Occipital lobe (tissue), 2 donors: Measurements from ENCODE around the gene ZNF524. TPM values are rescaled to one million over a fixed set of nuclear protein-coding genes. Genes with fewer than 3 reads are reported as not detected.
A peak's percentile ranks its signal among the peaks of the same experiment; 100 is the strongest.

Experiments
- DNase-seq: peaks from one replicate; lab custom pipeline; 2025; lab: John Stamatoyannopoulos, UW
- total RNA-seq: library from RNA; depleted of rRNA; stranded (reverse); fragments of >200 nt; gene quantifications from one replicate; pipeline ENCODE4 v1.2.3, GENCODE V29; 2014

Gene ZNF524
- total RNA-seq, 1 donor from 2014 or later: 2.8 TPM

DNA sequence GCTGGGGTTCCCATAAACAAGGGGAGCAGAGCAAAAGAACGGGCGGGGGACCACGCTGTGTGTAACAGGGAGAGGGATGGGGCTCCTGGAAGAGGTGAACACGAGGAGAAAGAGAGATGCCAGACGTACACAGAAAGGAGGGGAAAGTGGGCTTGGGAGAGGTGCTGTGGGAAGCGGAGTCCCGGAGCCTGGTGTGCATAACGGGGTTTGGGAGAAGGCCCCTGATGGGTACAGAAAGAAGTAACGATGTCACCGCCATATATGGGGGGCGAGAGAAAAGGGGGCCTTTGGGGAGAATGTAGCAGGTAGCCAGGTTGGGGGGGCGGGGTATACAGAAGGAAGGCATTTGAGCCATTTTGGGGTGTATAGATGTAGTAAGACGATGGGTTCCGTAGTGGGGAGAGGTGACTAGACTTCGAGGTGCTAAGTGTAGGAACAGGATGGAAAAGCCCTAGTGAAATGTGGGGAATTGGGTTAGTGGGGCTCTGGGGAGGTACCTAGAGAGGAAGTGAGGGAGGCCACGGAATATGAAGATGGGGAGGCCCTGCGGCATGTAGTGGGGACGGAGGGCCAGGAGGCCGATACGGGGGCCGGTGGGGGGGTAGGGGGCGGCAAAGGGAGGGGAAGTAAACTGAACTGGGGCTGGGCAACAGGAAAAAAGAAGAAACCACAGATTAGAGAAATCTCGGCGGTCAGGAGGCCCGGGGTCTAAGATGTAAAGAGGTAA is 41.5 kb downstream of the ZNF524 start:
- no peak for DNase-seq

DNA sequence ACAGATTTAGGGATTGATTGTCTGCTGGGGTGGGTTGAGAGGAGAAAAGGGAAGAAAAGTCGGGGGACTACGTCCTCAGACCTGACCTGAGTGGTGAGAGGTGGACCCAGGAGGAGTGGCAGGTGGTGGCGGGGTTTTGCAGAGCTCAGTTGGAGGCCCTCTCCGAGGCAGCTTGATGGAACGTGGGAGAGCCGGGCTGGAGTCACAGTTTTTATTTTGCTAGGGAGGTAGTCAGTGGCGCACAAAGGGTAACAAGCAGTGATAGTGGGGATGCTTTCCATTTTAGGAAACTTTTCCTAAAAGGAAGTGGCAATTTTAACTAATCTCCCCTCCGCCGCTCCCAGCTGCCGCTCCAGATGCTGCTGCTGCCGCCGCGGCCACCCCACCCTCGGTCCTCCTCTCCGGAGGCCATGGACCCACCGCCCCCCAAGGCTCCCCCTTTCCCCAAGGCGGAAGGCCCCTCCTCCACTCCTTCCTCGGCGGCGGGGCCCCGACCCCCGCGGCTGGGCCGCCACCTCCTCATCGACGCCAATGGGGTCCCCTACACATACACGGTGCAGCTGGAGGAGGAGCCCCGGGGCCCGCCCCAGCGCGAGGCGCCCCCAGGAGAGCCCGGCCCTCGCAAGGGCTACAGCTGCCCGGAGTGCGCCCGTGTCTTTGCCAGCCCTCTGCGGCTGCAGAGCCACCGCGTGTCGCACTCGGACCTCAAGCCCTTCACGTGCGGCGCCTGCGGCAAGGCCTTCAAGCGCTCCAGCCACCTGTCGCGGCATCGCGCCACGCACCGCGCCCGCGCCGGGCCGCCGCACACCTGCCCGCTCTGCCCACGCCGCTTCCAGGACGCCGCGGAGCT is 42.3 kb downstream of the ZNF524 start:
- DNase-seq: no peak

DNA sequence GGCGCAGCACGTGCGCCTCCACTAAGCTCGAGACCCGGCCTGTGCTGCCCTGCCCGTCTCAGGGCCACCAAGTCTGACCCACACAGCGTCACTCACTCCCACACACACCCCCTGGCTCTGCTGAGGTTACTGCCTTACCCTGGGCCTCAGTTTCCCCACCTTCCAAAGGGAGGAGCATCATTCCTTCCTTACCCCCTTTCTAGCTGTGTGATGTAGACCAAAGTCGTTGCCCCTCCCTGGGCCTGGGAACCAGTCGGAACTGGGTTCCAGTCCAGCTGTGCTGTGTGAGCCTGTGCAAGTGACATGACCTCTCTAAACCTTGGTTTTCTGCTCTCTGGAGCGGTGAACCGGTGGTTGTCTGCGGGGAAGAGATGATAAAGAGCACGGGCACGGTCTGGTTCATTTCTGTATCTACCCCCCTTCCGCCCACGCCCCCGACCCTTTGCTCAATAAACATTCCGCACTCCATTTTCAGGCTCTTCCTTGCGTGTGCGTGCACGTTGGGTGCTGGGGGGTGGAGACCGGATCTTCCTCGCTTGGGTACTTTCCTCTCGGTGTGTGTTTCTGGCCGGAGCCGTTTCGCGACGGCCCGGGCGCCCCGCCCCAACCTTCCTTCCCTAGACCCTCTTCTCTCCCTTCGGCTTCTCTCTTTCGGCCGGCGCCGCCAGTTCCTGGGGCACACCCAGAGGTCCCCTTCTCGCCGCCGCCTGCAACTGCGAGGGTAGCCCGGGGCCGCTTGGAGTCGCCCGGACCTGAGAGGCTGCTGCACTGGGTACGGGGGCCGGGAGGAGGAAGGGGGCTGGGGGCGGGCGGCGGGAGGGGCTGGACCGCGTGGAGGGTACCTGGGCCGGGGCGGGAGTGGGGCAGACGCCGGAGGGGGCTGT is 43.2 kb downstream of the ZNF524 start, which contains the start of gene ZNF581:
Gene ZNF581, plus strand, starts transcription at position 647 of the 884 bp plus-strand sequence. CDS start 923 bp downstream, outside the sequence.
- DNase-seq: peak; percentile 47

DNA sequence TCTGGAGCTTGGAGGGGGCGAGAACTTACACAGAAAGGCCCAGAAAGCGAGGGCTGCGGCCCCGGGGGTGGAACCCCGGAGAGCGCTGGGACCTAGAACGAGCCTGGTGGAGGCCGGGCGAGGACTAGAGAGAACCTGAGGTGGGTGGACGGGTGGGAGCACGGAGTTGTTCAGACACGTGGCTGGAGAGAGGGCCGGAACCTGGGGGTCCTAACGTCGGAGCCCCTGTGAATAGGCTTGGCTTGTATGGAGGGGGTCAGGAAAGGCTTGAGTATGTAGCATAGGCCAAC is 43.7 kb downstream of the ZNF524 start:
- DNase-seq: no peak

DNA sequence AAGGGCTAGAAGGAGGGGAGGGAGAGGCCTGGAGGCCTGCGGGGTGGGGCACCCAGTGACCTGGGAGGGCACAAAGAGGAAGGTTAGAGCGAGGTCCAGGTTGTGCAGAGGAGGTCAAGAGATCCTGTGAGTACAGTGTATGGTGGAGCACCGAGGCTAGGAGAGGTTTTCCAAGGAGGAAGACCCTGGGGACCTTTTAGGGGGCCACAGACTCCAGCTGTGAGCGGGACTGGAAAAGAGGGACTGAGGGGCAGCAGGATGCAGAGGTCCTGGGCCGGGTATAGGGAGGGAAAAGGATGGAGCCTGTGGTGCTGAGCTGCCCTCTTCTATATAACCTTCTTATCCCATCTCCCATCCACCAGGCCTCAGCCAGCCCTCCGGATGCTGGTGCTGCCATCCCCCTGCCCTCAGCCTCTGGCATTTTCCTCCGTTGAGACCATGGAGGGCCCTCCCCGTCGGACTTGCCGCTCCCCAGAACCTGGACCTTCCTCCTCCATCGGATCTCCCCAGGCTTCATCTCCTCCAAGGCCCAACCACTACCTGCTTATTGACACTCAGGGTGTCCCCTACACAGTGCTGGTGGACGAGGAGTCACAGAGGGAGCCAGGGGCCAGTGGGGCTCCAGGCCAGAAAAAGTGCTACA is 44.2 kb downstream of the ZNF524 start:
- no peak for DNase-seq

DNA sequence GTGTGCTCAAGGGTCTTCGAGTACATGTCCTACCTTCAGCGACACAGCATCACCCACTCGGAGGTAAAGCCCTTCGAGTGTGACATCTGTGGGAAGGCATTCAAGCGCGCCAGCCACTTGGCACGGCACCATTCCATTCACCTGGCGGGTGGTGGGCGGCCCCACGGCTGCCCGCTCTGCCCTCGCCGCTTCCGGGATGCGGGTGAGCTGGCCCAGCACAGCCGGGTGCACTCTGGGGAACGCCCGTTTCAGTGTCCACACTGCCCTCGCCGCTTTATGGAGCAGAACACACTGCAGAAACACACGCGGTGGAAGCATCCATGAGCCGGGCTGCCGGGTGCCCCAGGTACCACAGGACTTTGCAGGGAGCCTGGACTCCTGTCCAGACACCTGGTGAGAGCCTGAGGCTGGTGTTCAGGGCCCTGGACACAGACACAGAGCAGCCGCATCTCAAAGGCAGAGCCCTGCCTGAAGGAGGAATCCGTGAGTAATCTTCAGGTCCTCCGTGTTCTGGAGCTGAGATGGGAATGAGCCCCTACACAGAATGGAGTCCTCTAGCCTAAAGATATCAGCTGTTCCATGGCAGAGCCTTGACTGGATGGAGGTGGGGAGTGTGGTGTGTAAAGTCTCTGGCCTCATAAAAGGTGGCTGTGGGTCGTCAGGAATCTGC is 44.9 kb downstream of the ZNF524 start:
- no peak for DNase-seq

DNA sequence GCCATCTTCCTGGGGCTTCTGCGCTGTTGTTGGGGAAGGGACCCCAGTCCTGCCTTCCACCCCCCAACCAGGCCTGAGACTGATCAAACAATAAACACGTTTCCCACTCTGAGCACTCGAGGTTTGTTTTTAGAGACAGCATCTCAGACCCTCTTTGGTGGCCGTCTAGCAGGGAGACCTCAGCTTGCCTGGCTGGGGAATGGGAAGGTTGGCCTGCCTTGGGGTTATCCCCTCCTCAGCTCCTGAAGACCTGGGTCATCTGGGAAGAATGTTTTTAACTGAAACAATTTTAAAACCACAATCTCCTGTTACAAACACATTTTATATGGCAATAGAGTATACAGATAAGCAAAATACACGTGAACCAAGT is 45.4 kb downstream of the ZNF524 start:
- DNase-seq: no peak

DNA sequence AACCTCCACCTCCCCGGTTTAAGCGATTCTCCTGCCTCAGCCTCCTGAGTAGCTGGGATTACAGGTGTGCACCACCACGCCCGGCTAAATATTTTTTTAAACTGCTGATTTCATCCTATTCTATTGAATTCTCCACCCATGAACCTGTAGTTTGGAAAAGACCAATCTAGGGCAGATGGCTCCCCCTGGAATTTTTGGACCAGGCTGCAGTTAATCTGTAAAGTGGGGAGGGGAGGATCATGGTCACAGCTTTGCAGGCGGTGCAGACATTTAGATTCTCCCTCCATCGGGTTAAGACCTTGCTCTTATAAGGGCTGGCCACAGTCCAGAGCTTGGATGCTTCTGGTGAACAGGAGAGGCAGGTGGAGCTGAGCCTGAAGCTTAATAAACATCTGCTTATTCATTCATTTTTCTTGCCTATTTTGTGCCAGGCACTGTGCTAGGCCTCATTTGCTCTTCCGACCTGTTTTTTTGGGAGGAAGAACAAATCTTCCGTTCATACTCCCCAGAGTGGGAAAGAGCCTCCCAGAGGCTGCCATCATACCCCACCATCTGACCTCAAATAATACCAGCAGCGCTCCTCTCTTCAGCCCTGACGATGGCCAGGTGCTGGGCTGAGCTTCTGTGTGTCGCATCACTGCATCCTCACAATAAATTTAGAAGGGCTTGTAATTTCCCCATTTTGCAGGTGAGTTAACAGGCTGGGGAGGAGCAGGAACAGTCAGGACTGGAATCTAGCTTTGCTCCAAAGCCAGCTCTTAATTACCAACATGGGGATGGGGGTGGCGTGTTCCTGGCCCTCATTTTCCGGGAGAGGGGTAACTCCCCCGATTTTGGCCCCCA is 47.0 kb downstream of the ZNF524 start:
- no peak for DNase-seq

DNA sequence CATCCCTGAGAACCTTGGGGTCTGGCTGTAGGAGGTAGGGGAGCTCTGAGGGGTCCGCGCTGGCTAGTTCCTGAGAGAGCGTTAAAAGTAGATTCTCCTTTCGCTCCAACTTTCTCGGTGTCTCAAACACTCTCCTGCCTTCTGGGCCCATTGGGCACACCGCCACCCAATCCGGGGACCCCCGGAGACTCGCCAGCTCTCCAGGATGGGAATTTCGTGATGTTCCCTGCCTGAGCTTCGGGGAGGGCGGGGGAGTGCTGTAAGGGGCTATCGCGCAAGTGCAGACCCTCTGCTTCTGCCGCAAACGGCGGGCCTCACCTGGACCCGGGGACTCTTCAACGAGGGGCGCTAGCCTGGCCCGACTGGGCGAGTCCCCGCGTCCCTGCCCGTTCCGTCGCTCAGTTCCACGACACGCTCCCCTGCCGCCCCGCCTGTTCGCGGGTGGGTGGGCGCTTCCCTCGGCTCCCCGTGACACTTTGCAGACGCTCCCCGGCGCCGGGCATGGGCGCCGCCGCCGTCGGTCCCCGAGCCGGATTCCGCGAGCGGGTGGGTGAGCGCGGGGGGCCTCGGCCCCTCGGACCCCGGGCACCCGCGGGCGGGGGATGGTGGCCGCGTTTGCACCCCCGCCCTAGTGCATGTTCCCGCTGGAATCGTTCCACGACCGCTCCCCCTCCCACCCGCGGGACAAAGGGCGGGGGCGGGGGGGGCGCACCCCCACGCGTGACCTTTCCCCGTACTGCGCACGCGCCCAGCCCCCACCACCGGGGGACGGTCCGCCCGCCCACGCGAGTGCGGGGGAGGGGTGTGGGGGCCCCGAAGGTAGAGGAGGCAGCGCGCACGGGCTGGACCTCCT is 47.9 kb downstream of the ZNF524 start, which contains the start of gene CCDC106:
Gene CCDC106, plus strand, starts transcription at position 481 of the 853 bp plus-strand sequence. CDS start 835 bp downstream, outside the sequence.
- DNase-seq: peak; percentile 70

DNA sequence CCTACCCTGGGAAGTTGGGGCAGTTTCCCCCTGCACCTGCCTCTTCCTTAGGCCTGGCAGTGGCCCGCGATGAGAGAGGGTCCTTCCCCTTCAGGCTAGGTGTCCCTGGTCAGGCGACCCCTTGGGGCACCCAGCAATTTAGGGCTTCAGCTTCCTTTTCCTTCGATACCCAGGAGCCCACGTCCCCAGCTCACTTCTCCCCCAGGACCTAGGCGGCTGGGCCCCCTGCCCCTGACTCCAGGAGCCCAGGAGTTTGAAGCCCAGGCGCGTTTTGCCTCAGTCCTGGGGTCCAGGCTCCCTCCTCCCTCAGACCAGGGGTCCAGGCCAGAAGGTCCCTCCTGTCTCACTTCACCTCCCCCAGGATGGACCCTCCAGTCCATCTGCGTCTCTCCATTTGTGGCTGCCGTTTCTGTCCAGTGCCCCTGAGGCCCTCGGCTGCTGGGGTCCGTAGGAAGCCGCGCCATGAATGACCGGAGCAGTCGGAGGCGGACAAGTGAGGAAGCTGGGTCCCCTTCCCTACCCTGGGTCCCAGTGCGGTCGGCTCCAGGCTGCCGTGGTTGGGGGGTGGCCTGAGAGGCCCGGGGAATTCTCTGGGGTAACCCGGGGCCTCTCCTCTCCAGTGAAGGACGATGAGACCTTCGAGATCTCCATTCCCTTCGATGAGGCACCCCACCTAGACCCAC is 48.6 kb downstream of the ZNF524 start:
- no peak for DNase-seq

DNA sequence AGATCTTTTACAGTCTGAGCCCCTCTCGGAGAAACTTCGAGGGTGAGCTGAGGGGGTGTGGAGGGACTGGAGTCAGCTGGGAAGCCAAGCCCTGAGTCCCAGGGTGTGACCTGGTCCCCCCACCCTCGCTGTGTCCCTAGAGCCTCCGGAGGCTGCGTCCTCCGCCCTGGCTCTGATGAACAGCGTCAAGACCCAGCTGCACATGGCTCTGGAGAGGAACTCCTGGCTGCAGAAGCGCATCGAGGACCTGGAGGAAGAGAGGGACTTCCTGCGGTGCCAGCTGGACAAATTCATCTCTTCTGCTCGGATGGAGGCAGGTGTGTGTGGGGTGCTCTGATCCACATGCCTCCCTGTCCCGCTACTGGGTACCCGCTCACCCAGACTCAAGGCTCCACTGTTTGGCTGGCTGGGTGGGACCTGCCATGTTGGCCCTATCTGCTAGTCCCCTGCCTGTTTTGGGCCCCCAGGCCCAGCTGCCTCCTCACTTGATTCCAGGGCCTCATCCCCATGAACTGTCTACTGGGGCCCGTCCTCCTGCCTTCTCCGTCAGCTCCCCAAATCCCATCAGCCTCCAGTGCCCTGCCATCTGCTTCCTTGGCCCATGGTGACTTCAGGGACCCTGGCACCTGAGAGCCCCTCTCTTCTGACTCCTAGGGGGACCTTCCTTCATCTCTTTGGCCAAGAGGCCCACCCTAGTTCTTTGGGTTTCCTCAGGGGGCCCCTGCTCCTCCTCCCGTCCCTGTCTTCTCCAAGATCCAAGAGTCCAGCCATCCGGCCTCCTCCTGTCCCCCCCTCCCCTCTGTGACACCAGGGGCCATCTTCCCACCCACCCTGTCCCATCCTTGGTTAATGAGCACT is 49.4 kb downstream of the ZNF524 start:
- no peak for DNase-seq

DNA sequence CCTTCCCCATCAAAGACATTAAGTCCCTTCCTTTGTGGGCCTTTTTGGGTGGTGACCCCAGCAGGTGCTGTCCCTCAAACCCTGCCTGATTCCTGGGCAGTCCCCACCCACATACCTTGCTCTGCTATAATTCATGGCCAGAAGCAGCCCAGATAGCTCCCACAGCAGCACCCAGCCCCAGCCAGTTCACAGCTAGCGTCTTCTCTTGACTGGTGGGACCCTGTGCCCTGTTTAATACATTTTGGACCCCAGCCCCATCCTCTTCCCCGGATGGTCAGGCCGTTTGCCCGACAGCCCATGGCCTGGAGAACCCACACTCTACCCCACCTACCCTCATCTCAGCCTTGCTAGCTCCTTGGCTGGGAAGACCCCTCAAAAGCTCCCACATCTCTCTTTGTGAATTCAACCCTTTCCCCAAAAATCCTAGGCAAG is 50.1 kb downstream of the ZNF524 start:
- no peak for DNase-seq

DNA sequence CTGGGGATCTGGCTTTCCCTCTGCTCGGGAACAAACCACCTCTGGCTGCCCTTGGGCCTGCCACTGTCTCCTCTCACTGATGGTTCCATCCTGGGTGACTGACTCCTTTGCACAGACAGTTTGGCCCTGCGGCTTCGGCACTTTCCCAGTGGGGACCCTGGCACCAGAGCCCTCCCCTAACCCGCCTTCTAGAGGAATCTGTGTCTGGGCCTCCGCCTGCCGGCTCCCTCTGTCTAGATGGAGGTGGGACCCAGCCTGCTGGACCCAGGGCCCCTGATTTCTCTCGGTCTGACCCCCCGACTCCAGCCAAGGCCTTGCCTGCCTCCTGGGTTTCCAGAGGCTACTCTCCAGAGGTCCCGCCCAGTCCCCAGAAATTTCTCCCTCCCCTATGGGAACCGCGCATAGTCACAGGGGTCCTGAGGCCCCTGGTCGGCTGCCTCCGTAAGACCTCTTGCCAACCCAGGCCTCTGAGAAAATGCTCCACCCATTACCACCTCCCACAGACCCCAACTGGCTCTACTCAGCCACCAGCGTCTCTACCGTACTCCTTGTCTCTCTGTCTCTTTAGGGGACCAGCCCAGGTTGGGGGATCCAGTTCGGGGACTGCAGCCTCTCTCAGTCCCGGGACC is 50.6 kb downstream of the ZNF524 start:
- DNase-seq: no peak

DNA sequence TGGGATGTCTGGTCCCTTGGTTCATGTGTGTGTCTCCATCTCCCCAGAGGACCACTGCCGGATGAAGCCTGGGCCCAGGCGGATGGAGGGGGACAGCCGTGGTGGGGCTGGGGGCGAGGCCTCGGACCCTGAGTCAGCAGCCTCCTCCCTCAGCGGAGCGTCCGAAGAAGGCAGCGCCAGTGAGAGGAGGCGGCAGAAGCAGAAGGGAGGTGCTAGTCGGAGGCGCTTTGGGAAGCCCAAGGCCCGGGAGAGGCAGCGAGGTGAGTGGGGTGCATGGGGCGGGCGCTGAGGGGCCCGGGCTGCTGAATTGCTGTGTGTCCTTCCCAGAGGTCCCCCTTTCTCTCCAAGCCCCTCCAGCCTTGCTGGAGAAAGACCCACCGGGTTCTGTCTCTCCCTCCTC is 51.1 kb downstream of the ZNF524 start:
- DNase-seq: no peak

DNA sequence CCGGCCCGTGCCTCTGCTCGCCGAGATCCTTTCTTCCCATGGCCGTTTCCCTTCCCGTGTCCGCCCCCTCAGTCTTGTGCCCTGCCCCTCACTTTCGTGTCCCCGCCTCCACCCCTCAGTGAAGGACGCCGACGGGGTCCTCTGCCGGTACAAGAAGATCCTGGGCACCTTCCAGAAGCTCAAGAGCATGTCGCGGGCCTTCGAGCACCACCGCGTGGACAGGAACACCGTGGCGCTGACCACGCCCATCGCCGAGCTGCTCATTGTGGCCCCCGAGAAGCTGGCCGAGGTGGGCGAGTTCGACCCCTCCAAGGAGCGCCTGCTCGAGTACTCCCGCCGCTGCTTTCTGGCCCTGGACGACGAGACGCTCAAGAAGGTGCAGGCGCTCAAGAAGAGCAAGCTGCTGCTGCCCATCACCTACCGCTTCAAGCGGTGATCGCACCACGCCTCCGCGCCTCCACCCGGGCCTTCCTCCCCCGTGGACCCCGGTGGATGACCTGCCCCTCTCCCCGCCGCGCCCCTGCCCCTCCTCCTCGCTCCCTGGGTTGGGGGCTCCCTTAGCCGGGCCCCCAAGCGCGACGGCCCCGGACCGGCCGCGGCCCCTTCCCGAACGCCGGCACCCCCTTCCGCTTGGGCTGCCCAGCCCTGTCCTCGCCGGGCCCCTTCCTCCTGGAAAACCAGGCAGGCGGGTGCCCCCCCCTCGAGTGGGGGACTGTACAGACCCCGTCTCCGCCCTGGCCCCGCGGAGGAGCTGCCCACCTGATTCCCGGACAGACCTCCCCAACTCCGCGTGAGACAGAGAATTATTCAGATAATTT is 52.4 kb downstream of the ZNF524 start:
- no peak for DNase-seq
